ENCODE measurements around the gene SLC37A4. TPM values are rescaled to one million over a fixed set of nuclear protein-coding genes. Genes with fewer than 3 reads are reported as not detected.

Gene SLC37A4
- total RNA-seq, 1 experiment from 2014 or later: 10.0 TPM

- intact Hi-C loops (cut with micrococcal nuclease): no loop called here
- POLR2A ChIA-PET: no interaction called here
- no peak for DNase-seq (ENCODE audit: unreplicated experiment)
- Mint-ChIP-seq H3K36me3 (ENCODE audit: insufficient read depth, unreplicated experiment) (no peaks in the 10 kb centered on the region), H3K27me3 (ENCODE audit: insufficient read depth, unreplicated experiment) (peaks cover 11% of the 10 kb centered on the region), H3K4me3 (ENCODE audit: unreplicated experiment) (no peak overlapping the region), H3K27ac (ENCODE audit: low read depth, unreplicated experiment) (no peak overlapping the region), H3K4me1 (ENCODE audit: insufficient read depth, unreplicated experiment) (no peaks in the 10 kb centered on the region), H3K9me3 (ENCODE audit: unreplicated experiment) (no peaks in the 10 kb centered on the region)
- BruUV-seq (replicated peaks): no TSS peak
- CTCF ChIA-PET: no interaction called here
- no peak for TF ChIP-seq CTCF (IDR thresholded peaks at IDR 0.05; ENCODE audit: unreplicated experiment)
These were observed 51.2 kb downstream of the SLC37A4 start for GRCh38 chr11:118979434-118979833.

- Mint-ChIP-seq H3K4me1 (ENCODE audit: insufficient read depth, unreplicated experiment) (no peaks in the 10 kb centered on the region), H3K4me3 (ENCODE audit: unreplicated experiment) (no peak overlapping the region), H3K9me3 (ENCODE audit: unreplicated experiment) (no peaks in the 10 kb centered on the region), H3K27me3 (ENCODE audit: insufficient read depth, unreplicated experiment) (peaks cover 12% of the 10 kb centered on the region), H3K27ac (ENCODE audit: low read depth, unreplicated experiment) (no peak overlapping the region), H3K36me3 (ENCODE audit: insufficient read depth, unreplicated experiment) (no peaks in the 10 kb centered on the region)
- no TSS peak for BruUV-seq (replicated peaks)
- ChIA-PET CTCF (interaction anchor here (0.6 kb wide), 1 partner anchor 196 kb away, joined by 3 read pairs; no protein-coding TSS in a partner anchor), POLR2A (no interaction called here)
- TF ChIP-seq CTCF (IDR thresholded peaks at IDR 0.05; ENCODE audit: unreplicated experiment): no peak
- peak; percentile 28 for DNase-seq (ENCODE audit: unreplicated experiment)
- intact Hi-C loops (cut with micrococcal nuclease): no loop called here
These were observed 54.6 kb downstream of the SLC37A4 start for GRCh38 chr11:118975771-118976709.

Small RNAs within 50 kb of the gene (microRNA-seq; reads per million reads assigned to microRNA genes)
- not detected for gene MIR3656

Other genes starting within 250 kb of the SLC37A4 start
- 111 and 143 TPM in 2 replicates for gene DDX6, start 239.7 kb downstream of the SLC37A4 start, total RNA-seq (2022)
- gene CXCR5, start 147.0 kb downstream of the SLC37A4 start, total RNA-seq (2022): not detected in 2 replicates
- 91.6 and 121 TPM in 2 replicates for gene BCL9L, start 105.0 kb downstream of the SLC37A4 start, total RNA-seq (2022)
- gene UPK2, start 74.6 kb downstream of the SLC37A4 start, total RNA-seq (2022): not detected in 2 replicates
- gene FOXR1, start 59.1 kb downstream of the SLC37A4 start, total RNA-seq (2022): not detected in 2 replicates
- gene CENATAC, start 32.7 kb downstream of the SLC37A4 start, total RNA-seq (2022): 48.0 and 49.0 TPM in 2 replicates
- gene RPS25, start 12.5 kb downstream of the SLC37A4 start, total RNA-seq (2022): 1,252 and 1,255 TPM in 2 replicates
- 78.6 and 96.5 TPM in 2 replicates for gene TRAPPC4, start 12.1 kb downstream of the SLC37A4 start, total RNA-seq (2022)
- 398 and 664 TPM in 2 replicates for gene HYOU1, start 26.3 kb upstream of the SLC37A4 start, total RNA-seq (2022)
- gene VPS11, start 36.9 kb upstream of the SLC37A4 start, total RNA-seq (2022): 16.2 and 21.8 TPM in 2 replicates
- gene HMBS, start 54.0 kb upstream of the SLC37A4 start, total RNA-seq (2022): 38.4 and 51.3 TPM in 2 replicates
- 55.6 and 58.8 TPM in 2 replicates for gene DPAGT1, start 71.0 kb upstream of the SLC37A4 start, total RNA-seq (2022)
- gene C2CD2L, start 76.5 kb upstream of the SLC37A4 start, total RNA-seq (2022): 13.5 and 15.4 TPM in 2 replicates
- gene HINFP, start 90.7 kb upstream of the SLC37A4 start, total RNA-seq (2022): 23.4 and 26.2 TPM in 2 replicates
- gene ABCG4, start 118.2 kb upstream of the SLC37A4 start, total RNA-seq (2022): not detected in 2 replicates
- 16.7 and 18.9 TPM in 2 replicates for gene NLRX1, start 137.8 kb upstream of the SLC37A4 start, total RNA-seq (2022)
- 0.20 TPM in 1 of 2 replicates, not detected in the other for gene NHERF4, start 154.6 kb upstream of the SLC37A4 start, total RNA-seq (2022)
- 35.5 and 45.7 TPM in 2 replicates for gene CBL, start 175.5 kb upstream of the SLC37A4 start, total RNA-seq (2022)